ENCODE results near the gene HCFC1. TPM values are rescaled to one million over a fixed set of nuclear protein-coding genes. Genes with fewer than 3 reads are reported as not detected.
A peak's percentile ranks its signal among the peaks of the same experiment; 100 is the strongest.

The HCFC1 gene
- total and polyA plus RNA-seq, 2 of the 8 experiments (the other 6 are each of a cell fraction or from before 2014, with no cell fraction given) = 24.9 to 117 TPM

DNA sequence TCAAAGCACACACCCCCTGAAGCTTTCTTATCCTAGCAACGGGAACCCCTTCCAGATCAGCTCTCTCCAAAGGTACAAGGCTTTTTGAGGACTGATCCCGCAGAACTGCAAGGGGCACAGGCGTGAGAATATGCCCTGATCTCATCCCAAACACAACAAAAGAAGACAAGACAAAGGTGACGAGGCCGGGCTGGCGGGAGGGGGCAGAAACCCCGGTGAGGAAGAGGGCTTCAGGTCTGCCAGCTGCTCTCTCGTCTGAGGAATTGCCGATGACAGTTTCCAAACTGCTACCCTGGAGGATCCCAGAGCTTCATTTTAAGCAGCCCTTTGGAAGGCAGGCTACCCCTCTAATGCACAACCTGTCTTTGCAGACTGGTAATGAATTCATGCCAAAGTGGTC, 3.4 kb downstream of the HCFC1 start:
- peak overlapping the region; percentile 66 to 85 for H3K4me2 ChIP-seq (ENCODE audit: insufficient read depth in 1 of 2, low read depth in 2 of 2, low read length in 2 of 2)
- no peaks in the 10 kb centered on the region; the same call in 1 of the 2 replicates for H3K79me1 ChIP-seq (ENCODE audit: low read depth, low read length)
- H4K91ac ChIP-seq (replicated peaks; ENCODE audit: insufficient read length, low read length) = no peak overlapping the region
- no peak overlapping the region for H2BK120ac ChIP-seq (replicated peaks; ENCODE audit: low read depth, low read length)
- H2BK12ac ChIP-seq (ENCODE audit: low read depth, low read length) = no peak overlapping the region
- H3K27ac ChIP-seq (ENCODE audit: low read depth, low read length) = no peak overlapping the region
- WGBS, 2 experiments (ENCODE audit: extremely low coverage in 1 of 2, insufficient coverage in 1 of 2, insufficient read length in 1 of 2, insufficient replicate concordance in 2 of 2, low coverage in 1 of 2, low lambda C conversion rate in 2 of 2, missing lambda C conversion rate in 1 of 2) = 36% methylated on average over 6 of the region's 9 CpGs; no CpG with 5 or more reads in 1 of the 2 experiments
- no peak overlapping the region for H3K56ac ChIP-seq (replicated peaks; ENCODE audit: insufficient read length, low read depth, low read length)
- no peak overlapping the region for H3K18ac ChIP-seq (ENCODE audit: extremely low read depth, low read length)
- H3K14ac ChIP-seq (ENCODE audit: insufficient read length) = no peak overlapping the region
- H4K20me1 ChIP-seq (replicated peaks in 1 of 2; ENCODE audit: control insufficient read depth in 1 of 2, insufficient read depth in 2 of 2, low read length in 2 of 2) = peaks cover 18 to 29% of the 10 kb centered on the region in 2 experiments
- TF ChIP-seq, protein P1, sequence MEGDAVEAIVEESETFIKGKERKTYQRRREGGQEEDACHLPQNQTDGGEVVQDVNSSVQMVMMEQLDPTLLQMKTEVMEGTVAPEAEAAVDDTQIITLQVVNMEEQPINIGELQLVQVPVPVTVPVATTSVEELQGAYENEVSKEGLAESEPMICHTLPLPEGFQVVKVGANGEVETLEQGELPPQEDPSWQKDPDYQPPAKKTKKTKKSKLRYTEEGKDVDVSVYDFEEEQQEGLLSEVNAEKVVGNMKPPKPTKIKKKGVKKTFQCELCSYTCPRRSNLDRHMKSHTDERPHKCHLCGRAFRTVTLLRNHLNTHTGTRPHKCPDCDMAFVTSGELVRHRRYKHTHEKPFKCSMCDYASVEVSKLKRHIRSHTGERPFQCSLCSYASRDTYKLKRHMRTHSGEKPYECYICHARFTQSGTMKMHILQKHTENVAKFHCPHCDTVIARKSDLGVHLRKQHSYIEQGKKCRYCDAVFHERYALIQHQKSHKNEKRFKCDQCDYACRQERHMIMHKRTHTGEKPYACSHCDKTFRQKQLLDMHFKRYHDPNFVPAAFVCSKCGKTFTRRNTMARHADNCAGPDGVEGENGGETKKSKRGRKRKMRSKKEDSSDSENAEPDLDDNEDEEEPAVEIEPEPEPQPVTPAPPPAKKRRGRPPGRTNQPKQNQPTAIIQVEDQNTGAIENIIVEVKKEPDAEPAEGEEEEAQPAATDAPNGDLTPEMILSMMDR (IDR thresholded peaks at IDR 0.05; ENCODE audit: control extremely low read depth in 1 of 3, insufficient read depth in 1 of 3, low read depth in 1 of 3, low read length in 3 of 3) = no peak
- TF ChIP-seq YY1 (IDR thresholded peaks at IDR 0.05; ENCODE audit: low read depth, low read length) (no peak), SP1 (IDR thresholded peaks at IDR 0.05; ENCODE audit: low read depth, low read length) (no peak), TBP (IDR thresholded peaks at IDR 0.05; ENCODE audit: low read depth, low read length) (no peak), POLR2AphosphoS5 (IDR thresholded peaks at IDR 0.05; ENCODE audit: low read depth, low read length) (0 out of 2 replicates have a peak, but pooled peaks have one; percentile 19), SIN3A (conservative IDR thresholded peaks at IDR 0.05 in 1 of 2, IDR thresholded peaks at IDR 0.05 in 1 of 2; ENCODE audit: low read depth in 1 of 2, low read length in 2 of 2) (no peak; a peak in 1 of 4 replicates), TEAD4 (IDR thresholded peaks at IDR 0.05; ENCODE audit: low read depth, low read length) (no peak)
- no peak overlapping the region for H2AFZ ChIP-seq (ENCODE audit: low read length)
- peak overlapping the region; percentile 64 to 99 (median 82); a peak in 5 of 8 replicates for H3K4me3 ChIP-seq (ENCODE audit: extremely low read depth in 1 of 4, insufficient read depth in 2 of 4, low read depth in 3 of 4, low read length in 4 of 4)
- no peak overlapping the region for H3K4ac ChIP-seq (replicated peaks; ENCODE audit: insufficient read length, low read depth, low read length)
- H3K23ac ChIP-seq (ENCODE audit: insufficient read length) = no peak overlapping the region
- peaks cover 6% of the 10 kb centered on the region; the same call in 1 of the 2 replicates for H3K23me2 ChIP-seq (ENCODE audit: low read depth, low read length)
- H4K5ac ChIP-seq (ENCODE audit: insufficient read length, low read depth, low read length) = no peak overlapping the region
- no peak overlapping the region for H2BK5ac ChIP-seq (ENCODE audit: low read depth, low read length)
- no peaks in the 10 kb centered on the region for H3K9me3 ChIP-seq (ENCODE audit: insufficient read depth in 2 of 2, low read depth in 1 of 2, low read length in 1 of 2)
- no peaks in the 10 kb centered on the region for H3K27me3 ChIP-seq (replicated peaks in 1 of 4; ENCODE audit: control insufficient read depth in 3 of 4, extremely low read depth in 1 of 4, insufficient read depth in 3 of 4, low read length in 3 of 4)
- ChIA-PET CTCF (ENCODE audit: partially characterized antibody) (interaction anchor here (0.9 to 11.2 kb wide), 4 partner anchors 20 to 90 kb away, joined by 3 to 102 read pairs (median 4); partner anchors contain the start of gene RENBP), POLR2A (ENCODE audit: partially characterized antibody) (interaction anchor here (1.0 to 4.0 kb wide), 16 partner anchors 11 to 190 kb away, joined by 3 to 26 read pairs (median 4); partner anchors contain the start of genes ARHGAP4, IDH3G, NAA10 and SSR4)
- peaks cover 44 to 75% of the 10 kb centered on the region in 2 experiments for H3K79me2 ChIP-seq (ENCODE audit: control insufficient read depth in 1 of 2, insufficient read depth in 2 of 2, low read length in 2 of 2)
- peaks cover 4 to 21% (median 13%) of the 10 kb centered on the region in 4 experiments for H3K4me1 ChIP-seq (replicated peaks in 1 of 4; ENCODE audit: control insufficient read depth in 3 of 4, insufficient read depth in 4 of 4, low read length in 3 of 4)
- no peak for FAIRE-seq
- peaks cover 0 to 5% (median under 1%) of the 10 kb centered on the region in 4 experiments; a peak in 4 of 8 replicates for H3K36me3 ChIP-seq (ENCODE audit: control insufficient read depth in 2 of 4, insufficient read depth in 4 of 4, low read length in 3 of 4)
- no peak overlapping the region for H2AK5ac ChIP-seq (ENCODE audit: low read depth, low read length)
- no peak overlapping the region for H4K8ac ChIP-seq (ENCODE audit: extremely low read depth, insufficient read depth, low read length)
- H2BK15ac ChIP-seq (ENCODE audit: low read length) = no peak overlapping the region
- H2BK20ac ChIP-seq (ENCODE audit: low read length) = no peak overlapping the region
- 0 out of 7 replicates have a peak overlapping the region, but pooled peaks of 1 of the 4 experiments have one; percentile 22 for H3K9ac ChIP-seq (replicated peaks in 1 of 4; ENCODE audit: extremely low read depth in 1 of 4, low read depth in 3 of 4, low read length in 3 of 4)
- DNase-seq (ENCODE audit: low read depth in 1 of 2, low spot score in 2 of 2) = no peak
